Activated gamma-delta T cell treated with Interleukin-2 at 50 U/mL for 16 hours (primary cell): ENCODE data around the gene LMO4.

Experiments used
- DNase-seq: peaks from one replicate; pipeline ENCODE4 v3.0.0-alpha.2; 2020

Gene LMO4

DNA sequence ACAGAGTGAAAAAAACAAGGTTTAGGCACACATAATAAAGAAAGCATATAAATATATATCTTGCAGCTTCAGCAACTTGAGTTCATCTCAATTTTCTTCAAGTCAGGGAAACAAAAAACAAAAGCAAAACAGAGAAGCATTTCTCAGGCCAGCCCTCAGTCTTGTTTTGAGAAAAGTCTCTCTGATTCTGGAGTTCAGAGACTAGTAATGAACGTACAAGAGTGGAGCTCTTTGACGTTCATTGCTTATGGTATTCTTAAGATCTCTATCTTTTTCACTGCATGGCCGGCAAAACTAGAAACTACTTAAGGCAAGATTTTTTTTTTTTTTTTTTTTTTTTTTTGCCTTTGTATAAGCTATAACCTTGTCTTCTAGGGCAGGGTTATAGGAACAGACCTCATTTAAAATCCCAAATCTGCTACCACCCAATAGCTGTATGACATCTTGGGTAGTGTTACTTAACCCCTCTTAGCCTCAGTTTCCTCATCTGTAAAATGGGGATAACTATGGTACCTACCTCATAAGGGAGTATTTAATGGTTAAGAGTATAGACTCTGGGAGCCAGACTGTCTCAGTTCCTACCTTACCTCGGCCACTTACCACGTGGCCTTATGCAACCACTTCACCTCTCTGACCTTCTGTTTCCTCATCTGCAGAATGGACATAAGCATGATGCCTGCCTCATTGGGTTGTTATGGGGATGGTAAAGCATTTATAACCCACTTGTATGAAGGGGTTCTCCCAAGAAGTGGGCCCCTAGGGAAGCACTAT lies 33.6 kb downstream of the LMO4 start:
- DNase-seq: no peak

DNA sequence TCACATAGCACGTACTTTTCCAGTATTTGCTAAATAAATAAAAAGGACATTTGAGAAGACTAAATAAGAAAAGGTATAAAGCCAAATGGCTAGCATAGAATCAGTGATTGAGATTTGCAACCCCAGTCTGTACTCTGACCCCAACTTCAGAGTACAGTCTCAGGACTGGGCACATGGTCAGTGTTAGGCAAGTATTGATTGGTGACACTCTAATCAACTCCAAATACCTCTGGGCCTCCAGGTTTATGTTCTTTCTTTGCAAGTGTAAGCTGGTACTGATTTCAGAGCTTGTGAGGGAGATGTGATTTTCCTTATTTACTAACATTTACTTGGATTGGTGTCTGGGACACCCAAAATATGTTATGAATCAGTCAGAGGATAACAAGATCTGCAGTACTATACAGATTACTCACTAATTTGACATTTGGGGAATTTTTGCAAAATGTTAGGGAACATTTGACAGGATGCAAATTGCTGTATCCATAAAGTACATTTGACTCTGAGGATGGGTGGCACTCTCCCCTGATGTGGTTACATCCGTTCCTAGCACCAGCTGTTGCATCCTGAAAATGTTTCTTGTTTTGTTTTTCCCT lies 34.2 kb downstream of the LMO4 start:
- no peak for DNase-seq

DNA sequence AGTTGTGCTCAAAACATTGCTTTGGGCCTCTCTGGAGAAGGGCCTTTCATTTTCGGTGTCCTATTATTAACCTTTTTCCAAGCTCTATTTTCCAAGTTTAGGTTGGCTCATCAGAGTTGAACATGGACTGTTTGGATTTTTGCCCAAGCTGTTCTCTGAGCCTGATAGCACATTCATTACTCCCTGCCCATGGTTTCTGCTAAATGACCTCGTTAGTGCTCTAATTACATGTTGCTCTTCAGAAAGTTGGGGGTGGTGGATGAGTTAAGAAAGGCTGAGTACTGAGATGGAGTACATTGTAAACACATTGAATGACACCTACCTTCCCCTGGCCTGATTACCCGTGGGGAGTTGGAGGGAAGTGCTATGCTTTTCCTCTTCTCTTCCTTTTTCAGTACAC lies 38.9 kb downstream of the LMO4 start:
- no peak for DNase-seq

DNA sequence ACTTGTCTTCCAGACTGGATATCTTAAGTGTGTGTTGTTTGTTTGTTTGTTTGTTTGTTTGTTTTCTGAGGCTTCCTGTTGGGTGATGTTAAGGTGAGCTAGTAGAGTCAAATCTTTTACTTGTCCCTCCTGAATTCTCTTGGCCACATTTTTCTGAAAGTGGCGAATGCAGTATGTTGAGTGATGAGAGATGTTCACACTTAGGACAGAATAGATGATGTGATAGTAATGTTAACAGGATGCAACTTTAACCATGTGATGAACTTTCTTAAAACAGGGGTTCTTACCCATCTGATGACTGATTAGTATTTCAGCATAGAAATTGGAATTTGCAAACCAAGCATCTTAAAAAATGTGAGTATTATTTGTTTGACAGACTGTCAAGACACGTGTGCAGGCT lies 40.2 kb downstream of the LMO4 start:
- no peak for DNase-seq

GRCh38 chr1:87369736-87370478 lies 41.2 kb downstream of the LMO4 start:
- DNase-seq: no peak

DNA sequence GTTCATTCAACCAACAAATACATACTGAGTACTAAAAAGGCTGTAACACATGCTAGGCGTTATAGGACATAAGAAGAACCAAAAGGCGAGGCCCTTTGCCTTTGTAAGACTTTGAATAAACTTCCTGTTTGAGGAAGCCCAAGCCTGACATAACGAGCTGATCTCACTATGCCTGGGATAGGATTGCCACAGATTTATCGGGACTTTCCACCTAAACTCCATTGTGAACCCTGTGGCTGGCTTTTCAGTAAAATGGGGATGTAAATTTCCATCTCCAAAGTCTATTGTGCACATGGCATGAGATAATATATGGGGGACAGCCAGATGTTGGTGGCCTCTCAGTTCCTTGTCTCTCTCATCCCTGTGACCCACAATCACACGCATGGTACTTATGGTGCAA lies 41.9 kb downstream of the LMO4 start:
- no peak for DNase-seq

- DNase-seq: no peak
Measured at GRCh38 chr1:87379306-87379705, 50.6 kb downstream of the LMO4 start.

GRCh38 chr1:87386217-87386790 lies 57.6 kb downstream of the LMO4 start:
- no peak for DNase-seq

DNA sequence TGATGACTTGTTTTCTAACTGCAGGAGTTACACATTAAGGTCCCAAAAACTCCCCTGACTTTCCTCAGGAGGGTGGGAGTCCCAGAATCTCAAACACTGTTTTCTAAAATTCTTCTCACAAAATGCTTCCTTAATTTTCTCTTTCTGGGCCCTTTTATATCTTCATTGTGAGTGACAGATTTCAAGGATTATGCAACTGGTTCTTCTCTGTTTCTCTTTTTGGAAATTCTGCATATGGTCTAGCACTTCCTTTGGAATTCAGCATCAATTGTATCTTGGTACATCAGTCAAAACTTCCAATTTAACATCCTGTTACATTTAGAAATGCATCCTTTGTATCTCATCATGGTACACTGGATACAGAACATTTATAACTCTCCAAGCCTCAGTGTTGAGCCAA lies 59.7 kb downstream of the LMO4 start:
- DNase-seq: no peak

GRCh38 chr1:87389011-87389410 lies 60.3 kb downstream of the LMO4 start:
- DNase-seq: no peak

DNA sequence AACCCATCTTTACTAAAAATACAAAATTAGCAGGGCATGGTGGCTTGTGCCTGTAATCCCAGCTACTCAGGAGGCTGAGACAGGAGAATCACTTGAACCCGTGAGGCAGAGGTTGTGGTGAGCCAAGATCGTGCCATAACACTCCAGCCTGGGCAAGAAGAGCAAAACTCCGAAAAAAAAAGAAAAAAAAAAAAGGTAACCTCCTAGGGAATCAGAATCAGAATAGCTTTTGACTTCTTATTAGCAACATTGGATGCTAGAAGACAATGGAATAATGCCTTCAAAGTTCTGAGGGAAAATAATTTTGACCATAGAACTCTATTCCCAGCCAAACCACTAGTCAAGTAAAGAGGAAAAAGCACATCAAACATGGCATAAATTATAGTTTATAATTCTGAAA lies 60.9 kb downstream of the LMO4 start:
- no peak for DNase-seq

GRCh38 chr1:87392248-87393192 lies 63.8 kb downstream of the LMO4 start:
- DNase-seq: no peak

DNA sequence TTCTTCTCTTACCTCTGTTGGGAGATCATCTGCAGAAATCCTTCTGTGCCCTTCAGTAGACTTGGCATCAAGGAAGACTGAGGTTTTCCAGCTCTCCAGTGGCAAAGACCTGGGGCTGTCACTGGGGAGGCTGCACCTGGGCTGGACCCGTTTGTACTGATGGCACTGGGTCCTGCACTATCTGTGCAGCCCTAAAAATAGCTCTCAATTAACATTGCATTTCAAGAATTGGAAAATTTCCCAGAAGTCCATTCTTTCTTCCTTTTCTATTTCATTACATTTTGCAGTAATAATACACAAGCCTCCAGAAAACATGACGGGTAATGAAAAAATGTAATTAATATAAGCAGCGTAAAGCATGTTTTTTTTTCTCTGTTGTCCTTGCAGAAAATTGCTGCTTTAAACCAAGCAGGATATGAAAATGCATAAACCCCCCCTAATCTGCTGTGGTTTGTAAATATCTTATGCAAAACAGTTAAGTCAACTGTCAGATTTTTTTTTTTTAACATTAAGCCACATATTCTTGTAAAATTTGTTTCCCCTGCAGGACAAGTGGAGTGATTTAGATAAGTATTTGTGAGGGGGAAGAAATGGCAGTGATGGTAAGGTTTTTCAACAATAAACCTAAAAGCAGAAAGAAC lies 64.9 kb downstream of the LMO4 start:
- DNase-seq: no peak

GRCh38 chr1:87394513-87394912 lies 65.8 kb downstream of the LMO4 start:
- no peak for DNase-seq

DNA sequence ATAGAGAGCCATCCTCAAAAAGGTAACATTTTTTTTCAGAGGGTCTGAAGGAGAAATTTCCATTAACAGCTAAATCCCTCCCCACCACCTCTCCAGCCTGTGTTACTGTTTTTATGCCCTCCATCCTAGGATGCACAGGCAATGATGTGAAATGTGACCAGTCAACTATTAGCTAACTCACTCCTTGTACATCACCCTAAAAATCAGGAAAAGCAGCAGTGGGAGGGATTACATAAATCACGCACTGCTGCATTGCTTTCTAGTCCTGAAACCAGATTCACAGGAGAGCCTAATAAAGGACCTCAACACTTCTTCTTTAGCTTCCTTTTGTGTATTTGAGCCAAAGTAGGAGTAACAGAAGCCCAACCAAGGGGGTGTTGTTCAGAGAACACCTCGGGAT lies 66.3 kb downstream of the LMO4 start:
- no peak for DNase-seq
